ENCODE data around the gene ANGPT4.

DNA sequence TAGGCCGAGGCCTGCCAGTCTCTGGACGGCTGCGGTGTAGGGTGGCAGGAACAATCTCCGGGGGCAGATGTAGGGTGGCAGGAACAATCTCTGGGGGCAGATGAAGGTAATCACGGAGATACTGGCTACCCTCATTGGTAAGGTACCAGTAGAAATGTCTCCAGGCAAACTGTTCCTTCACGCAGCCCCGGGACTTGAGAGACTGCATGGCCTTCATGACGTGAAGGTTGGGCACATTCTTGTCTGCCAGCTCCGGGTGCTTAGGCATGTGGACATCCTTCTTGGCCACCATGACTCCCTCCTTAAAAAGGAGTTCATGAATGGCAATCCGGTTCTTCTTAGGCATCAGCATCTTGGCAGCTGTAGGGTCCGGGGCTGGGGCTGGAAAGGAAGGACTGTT is 76.5 kb downstream of the ANGPT4 start:
- TF ChIP-seq, protein P1, sequence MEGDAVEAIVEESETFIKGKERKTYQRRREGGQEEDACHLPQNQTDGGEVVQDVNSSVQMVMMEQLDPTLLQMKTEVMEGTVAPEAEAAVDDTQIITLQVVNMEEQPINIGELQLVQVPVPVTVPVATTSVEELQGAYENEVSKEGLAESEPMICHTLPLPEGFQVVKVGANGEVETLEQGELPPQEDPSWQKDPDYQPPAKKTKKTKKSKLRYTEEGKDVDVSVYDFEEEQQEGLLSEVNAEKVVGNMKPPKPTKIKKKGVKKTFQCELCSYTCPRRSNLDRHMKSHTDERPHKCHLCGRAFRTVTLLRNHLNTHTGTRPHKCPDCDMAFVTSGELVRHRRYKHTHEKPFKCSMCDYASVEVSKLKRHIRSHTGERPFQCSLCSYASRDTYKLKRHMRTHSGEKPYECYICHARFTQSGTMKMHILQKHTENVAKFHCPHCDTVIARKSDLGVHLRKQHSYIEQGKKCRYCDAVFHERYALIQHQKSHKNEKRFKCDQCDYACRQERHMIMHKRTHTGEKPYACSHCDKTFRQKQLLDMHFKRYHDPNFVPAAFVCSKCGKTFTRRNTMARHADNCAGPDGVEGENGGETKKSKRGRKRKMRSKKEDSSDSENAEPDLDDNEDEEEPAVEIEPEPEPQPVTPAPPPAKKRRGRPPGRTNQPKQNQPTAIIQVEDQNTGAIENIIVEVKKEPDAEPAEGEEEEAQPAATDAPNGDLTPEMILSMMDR (IDR thresholded peaks at IDR 0.05), result no peak
- TF ChIP-seq CREB1 (CRISPR knock-in tag; IDR thresholded peaks at IDR 0.05) (no peak), ZNF232 (CRISPR knock-in tag; IDR thresholded peaks at IDR 0.05) (no peak)

Data from WTC11 (cell line).